ENCODE measurements around the gene SLC12A8.

Gene SLC12A8

DNA sequence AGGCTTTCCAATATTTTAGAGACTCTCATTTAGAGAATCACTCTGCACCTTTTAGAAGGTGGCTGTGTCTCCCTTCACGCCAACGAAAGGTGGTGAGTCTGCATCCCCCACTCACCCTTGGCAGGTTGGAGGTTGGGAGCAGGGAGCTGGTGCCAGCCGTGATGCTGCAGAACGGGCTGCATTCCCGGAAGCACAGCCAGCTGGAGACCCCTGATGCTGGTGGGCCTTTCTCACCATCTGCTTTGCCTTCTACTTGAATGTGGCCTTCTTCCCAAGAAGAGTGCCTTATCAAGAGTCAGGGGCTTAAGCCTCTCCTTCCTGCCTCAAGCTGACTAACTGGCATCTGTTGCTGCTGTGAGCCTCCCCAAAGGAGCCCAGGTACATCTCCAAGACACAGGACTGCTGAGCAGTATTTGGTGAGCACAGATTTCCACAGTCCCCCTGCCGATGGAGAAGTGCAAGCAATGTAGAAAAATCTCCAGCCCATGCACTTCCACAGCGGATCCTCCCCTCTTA, 139.1 kb downstream of the SLC12A8 start:
- in situ Hi-C loops (cut with HindIII; ENCODE audit: low pct_unique_long_range_greater_than_20kb, low sequenced_read_pairs), result no loop called here
- no peak for DNase-seq (ENCODE audit: low read depth in 1 of 2, low spot score in 1 of 2)
- TF ChIP-seq JUND (IDR thresholded peaks at IDR 0.05; ENCODE audit: low read depth), result no peak

GRCh38 chr3:125072749-125073389, 139.7 kb downstream of the SLC12A8 start:
- TF ChIP-seq JUND (IDR thresholded peaks at IDR 0.05; ENCODE audit: low read depth), result no peak
- DNase-seq (ENCODE audit: low read depth in 1 of 2, low spot score in 1 of 2), result no peak
- in situ Hi-C loops (cut with HindIII; ENCODE audit: low pct_unique_long_range_greater_than_20kb, low sequenced_read_pairs), result no loop called here

GRCh38 chr3:125072301-125072700, 140.2 kb downstream of the SLC12A8 start:
- TF ChIP-seq JUND (IDR thresholded peaks at IDR 0.05; ENCODE audit: low read depth), result no peak
- in situ Hi-C loops (cut with HindIII; ENCODE audit: low pct_unique_long_range_greater_than_20kb, low sequenced_read_pairs), result no loop called here
- DNase-seq (ENCODE audit: low read depth in 1 of 2, low spot score in 1 of 2), result no peak

- in situ Hi-C loops (cut with HindIII; ENCODE audit: low pct_unique_long_range_greater_than_20kb, low sequenced_read_pairs), result no loop called here
- no peak for DNase-seq (ENCODE audit: low read depth in 1 of 2, low spot score in 1 of 2)
- no peak for TF ChIP-seq JUND (IDR thresholded peaks at IDR 0.05; ENCODE audit: low read depth)
These were observed 142.4 kb downstream of the SLC12A8 start for GRCh38 chr3:125069968-125070745.

- TF ChIP-seq JUND (IDR thresholded peaks at IDR 0.05; ENCODE audit: low read depth), result no peak
- DNase-seq (ENCODE audit: low read depth in 1 of 2, low spot score in 1 of 2), result no peak
- in situ Hi-C loops (cut with HindIII; ENCODE audit: low pct_unique_long_range_greater_than_20kb, low sequenced_read_pairs), result no loop called here
These were observed 143.1 kb downstream of the SLC12A8 start for GRCh38 chr3:125069452-125069851.

DNA sequence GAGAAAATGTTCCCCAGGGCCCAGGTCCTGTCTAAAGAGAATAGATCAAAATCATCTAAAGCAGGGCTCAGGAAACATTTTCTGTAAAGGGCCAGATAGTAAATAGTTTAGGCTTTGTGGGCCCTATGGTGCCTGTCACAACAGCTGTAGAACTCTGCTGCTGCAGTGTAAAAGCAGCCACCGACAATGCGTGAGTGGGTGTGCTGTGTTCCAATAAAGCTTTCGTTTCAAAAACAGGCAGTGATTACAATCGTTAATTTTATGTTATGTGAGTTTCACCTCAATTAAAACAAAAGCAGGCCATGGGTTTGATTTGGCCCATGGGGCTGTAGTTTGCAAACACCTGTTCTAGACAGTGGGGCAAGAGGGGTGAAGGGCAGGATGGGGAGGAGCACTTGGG, 144.3 kb downstream of the SLC12A8 start:
- no peak for TF ChIP-seq JUND (IDR thresholded peaks at IDR 0.05; ENCODE audit: low read depth)
- no peak for DNase-seq (ENCODE audit: low read depth in 1 of 2, low spot score in 1 of 2)
- in situ Hi-C loops (cut with HindIII; ENCODE audit: low pct_unique_long_range_greater_than_20kb, low sequenced_read_pairs), result no loop called here

GRCh38 chr3:125067225-125067624, 145.3 kb downstream of the SLC12A8 start:
- DNase-seq (ENCODE audit: low read depth in 1 of 2, low spot score in 1 of 2), result peak in 1 of 2 experiments; percentile 43
- in situ Hi-C loops (cut with HindIII; ENCODE audit: low pct_unique_long_range_greater_than_20kb, low sequenced_read_pairs), result no loop called here
- no peak for TF ChIP-seq JUND (IDR thresholded peaks at IDR 0.05; ENCODE audit: low read depth)

- in situ Hi-C loops (cut with HindIII; ENCODE audit: low pct_unique_long_range_greater_than_20kb, low sequenced_read_pairs), result no loop called here
- TF ChIP-seq JUND (IDR thresholded peaks at IDR 0.05; ENCODE audit: low read depth), result peak; percentile 94
- peak; percentile 59 to 99 for DNase-seq (ENCODE audit: low read depth in 1 of 2, low spot score in 1 of 2)
These were observed 149.5 kb downstream of the SLC12A8 start for GRCh38 chr3:125062904-125063618.

GRCh38 chr3:125061646-125062045, 150.9 kb downstream of the SLC12A8 start:
- in situ Hi-C loops (cut with HindIII; ENCODE audit: low pct_unique_long_range_greater_than_20kb, low sequenced_read_pairs), result no loop called here
- DNase-seq (ENCODE audit: low read depth in 1 of 2, low spot score in 1 of 2), result no peak
- TF ChIP-seq JUND (IDR thresholded peaks at IDR 0.05; ENCODE audit: low read depth), result no peak

DNA sequence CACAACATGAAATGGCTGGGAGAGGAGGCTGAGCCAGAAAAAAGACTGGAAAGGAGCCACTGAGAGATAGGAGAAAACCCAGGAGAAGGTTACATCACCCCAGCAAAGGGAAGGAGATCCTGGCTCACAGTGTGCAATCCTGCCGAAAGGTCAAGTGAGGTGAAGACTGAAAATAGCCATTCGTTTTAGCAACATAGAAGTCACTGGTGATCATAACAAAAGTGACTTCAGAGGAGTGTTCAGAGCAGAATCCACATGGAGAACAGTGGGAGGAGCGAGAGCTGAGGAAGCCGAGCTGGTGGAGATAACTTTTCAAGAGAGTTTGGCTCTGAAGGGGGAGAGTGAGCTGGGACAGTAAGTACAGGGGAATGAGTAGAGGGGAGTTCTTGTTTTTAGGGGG, 151.4 kb downstream of the SLC12A8 start:
- TF ChIP-seq JUND (IDR thresholded peaks at IDR 0.05; ENCODE audit: low read depth), result no peak
- in situ Hi-C loops (cut with HindIII; ENCODE audit: low pct_unique_long_range_greater_than_20kb, low sequenced_read_pairs), result no loop called here
- DNase-seq (ENCODE audit: low read depth in 1 of 2, low spot score in 1 of 2), result no peak

DNA sequence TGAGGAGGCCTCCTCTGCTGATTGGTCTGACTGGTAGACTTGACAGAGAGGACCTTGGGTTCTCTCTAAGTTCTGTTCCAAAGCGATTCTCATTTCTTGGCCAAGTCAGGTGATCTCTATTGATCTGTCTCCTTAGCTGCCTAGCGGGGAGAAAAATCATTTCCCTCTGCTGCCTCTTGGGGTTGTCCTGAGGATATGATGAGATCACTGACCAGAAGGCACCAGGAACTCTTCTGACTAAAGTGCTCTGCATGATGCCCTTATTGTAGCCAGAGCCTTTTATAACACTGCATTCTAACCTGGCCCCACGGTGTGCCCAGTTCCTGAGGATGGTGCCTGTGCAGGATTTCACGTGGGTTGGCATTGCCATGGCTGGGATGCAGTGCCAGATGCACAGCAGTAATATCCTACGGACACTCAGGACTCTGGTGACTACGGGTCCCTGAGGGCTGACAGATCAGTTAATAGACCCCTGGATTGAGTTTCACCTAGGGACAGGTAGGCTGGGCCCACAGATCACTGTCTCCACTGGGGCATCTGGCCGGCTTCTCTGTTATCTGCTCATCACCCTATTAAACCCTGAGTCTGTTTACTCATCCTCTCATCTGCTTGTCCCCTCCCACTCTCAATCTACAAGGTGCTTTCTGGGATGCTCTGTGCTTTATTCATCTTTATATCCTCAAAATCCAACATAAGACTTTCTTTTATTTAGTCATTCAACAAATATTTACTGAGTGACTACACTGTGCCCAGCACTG, 152.9 kb downstream of the SLC12A8 start:
- DNase-seq (ENCODE audit: low read depth in 1 of 2, low spot score in 1 of 2), result peak; percentile 30 to 73
- in situ Hi-C loops (cut with HindIII; ENCODE audit: low pct_unique_long_range_greater_than_20kb, low sequenced_read_pairs), result no loop called here
- no peak for TF ChIP-seq JUND (IDR thresholded peaks at IDR 0.05; ENCODE audit: low read depth)

- in situ Hi-C loops (cut with HindIII; ENCODE audit: low pct_unique_long_range_greater_than_20kb, low sequenced_read_pairs), result no loop called here
- TF ChIP-seq JUND (IDR thresholded peaks at IDR 0.05; ENCODE audit: low read depth), result no peak
- no peak for DNase-seq (ENCODE audit: low read depth in 1 of 2, low spot score in 1 of 2)
These were observed 153.6 kb downstream of the SLC12A8 start for GRCh38 chr3:125058959-125059358.

Measured in T47D (cell line).